Uterus (tissue), 4 donors: ENCODE data around the gene TMEM132C. TPM values are rescaled to one million over a fixed set of nuclear protein-coding genes. Genes with fewer than 3 reads are reported as not detected.
A peak's percentile ranks its signal among the peaks of the same experiment; 100 is the strongest.

ENCODE experiments used
- DNase-seq, 2 donors: peaks; one replicate each; pipeline ENCODE4 v3.0.0-alpha.2; 2019 to 2020
- H3K27ac ChIP-seq, 2 donors: fragments of 200-600 bp; sonication (generic); 1 replicate in 1 of 2; 2 replicates in 1 of 2; pipeline ENCODE4 v1.5.1; 2016 to 2018
- H3K27me3 ChIP-seq, 2 donors: fragments of 200-600 bp; sonication (generic); one replicate each; pipeline ENCODE4 v1.5.1; 2018 to 2019; ENCODE audit warnings: control low read depth in 1 of 2
- H3K36me3 ChIP-seq, 2 donors: fragments of 200-600 bp; sonication (generic); one replicate each; pipeline ENCODE4 v1.5.1; 2019; ENCODE audit warnings: control low read depth in 1 of 2
- H3K4me1 ChIP-seq, 2 donors: fragments of 200-600 bp; sonication (generic); one replicate each; pipeline ENCODE4 v1.5.1; 2018 to 2019; ENCODE audit warnings: control low read depth in 1 of 2
- H3K4me3 ChIP-seq, 2 donors: fragments of 200-600 bp; sonication (generic); 1 replicate in 1 of 2; 2 replicates in 1 of 2; pipeline ENCODE4 v1.5.1; 2018 to 2019; ENCODE audit warnings: mild to moderate bottlenecking in 1 of 2
- H3K9me3 ChIP-seq, 2 donors: fragments of 200-600 bp; sonication (generic); one replicate each; pipeline ENCODE4 v1.5.1; 2019; ENCODE audit warnings: control low read depth in 1 of 2
- CTCF ChIP-seq, 4 experiments: fragments of 200-600 bp in 2 of 4; fragments of 450-650 bp in 2 of 4; sonication (generic) in 2 of 4; IDR thresholded peaks; one replicate each; pipeline ENCODE4 v1.5.1; 2016 to 2019; ENCODE audit warnings: antibody characterized with exemption in 4 of 4, mild to moderate bottlenecking in 2 of 4, moderate library complexity in 1 of 4
- POLR2A ChIP-seq, 2 donors: fragments of 450-650 bp; IDR thresholded peaks; one replicate each; pipeline ENCODE4 v1.6.1; 2016; ENCODE audit warnings: antibody characterized with exemption in 2 of 2, mild to moderate bottlenecking in 1 of 2, moderate library complexity in 1 of 2
- intact Hi-C: fragments of 100-400 bp; cut with DNase I; formaldehyde crosslinking; loops from one replicate; pipeline ENCODE4 v1.15.1; 2023; ENCODE audit warnings: low total_unique reads
- total RNA-seq, 4 donors: library from RNA; depleted of rRNA in 3 of 4; stranded (reverse); fragments of >200 nt in 3 of 4; gene quantifications; one replicate each; pipeline versions ENCODE4 v1.1.0 to v1.2.4, GENCODE V29; 2014 to 2023
- donor health status: DM: yes; HTN: yes; CAD: no.

TMEM132C gene
- total RNA-seq: 10 to 100 TPM in 1 of 4 donors, 1 to 10 TPM in 2, under 1 TPM in 1; 0.26 to 48.3 (median 5.0) TPM

GRCh38 chr12:128267131-128267622 is at the start of gene TMEM132C:
TSS of gene TMEM132C (plus strand) at chr12:128267170. CDS start at chr12:128267403, 233 bp downstream.
- H3K27ac ChIP-seq: peak within 1 kb of the TSS in 1 of 2 donors; percentile 33
- no peaks in the 10 kb centered on the region for H3K4me1 ChIP-seq
- TF ChIP-seq POLR2A (IDR thresholded peaks at IDR 0.05) (peak in 1 of 2 donors; percentile 14), CTCF (IDR thresholded peaks at IDR 0.05) (no peak)
- intact Hi-C loops: no loop called here
- H3K27me3 ChIP-seq: peaks cover 0 to 20% of the 10 kb centered on the region in 2 donors
- DNase-seq: no peak
- peak within 1 kb of the TSS; percentile 35 to 48 for H3K4me3 ChIP-seq
- H3K36me3 ChIP-seq: no peaks in the 10 kb centered on the region
- H3K9me3 ChIP-seq: no peaks in the 10 kb centered on the region

GRCh38 chr12:128224226-128224625 is 42.7 kb upstream of the TMEM132C start:
- intact Hi-C loops: no loop called here
- Histone ChIP-seq H3K27me3 (no peaks in the 10 kb centered on the region), H3K4me1 (no peaks in the 10 kb centered on the region), H3K4me3 (no peak overlapping the region), H3K9me3 (no peaks in the 10 kb centered on the region), H3K27ac (no peak overlapping the region), H3K36me3 (no peaks in the 10 kb centered on the region)
- no peak for DNase-seq
- no peak for TF ChIP-seq CTCF (IDR thresholded peaks at IDR 0.05)
- no peak for TF ChIP-seq POLR2A (IDR thresholded peaks at IDR 0.05)

- DNase-seq: no peak
- Histone ChIP-seq H3K36me3 (no peaks in the 10 kb centered on the region), H3K9me3 (no peaks in the 10 kb centered on the region), H3K27ac (no peak overlapping the region), H3K4me3 (no peak overlapping the region), H3K4me1 (no peaks in the 10 kb centered on the region), H3K27me3 (no peaks in the 10 kb centered on the region)
- intact Hi-C loops: no loop called here
- TF ChIP-seq CTCF (IDR thresholded peaks at IDR 0.05) (no peak), POLR2A (IDR thresholded peaks at IDR 0.05) (no peak)
These were observed 38.4 kb upstream of the TMEM132C start for GRCh38 chr12:128228581-128228980.

GRCh38 chr12:128235635-128236417 is 31.1 kb upstream of the TMEM132C start:
- Histone ChIP-seq H3K4me3 (no peak overlapping the region), H3K9me3 (no peaks in the 10 kb centered on the region), H3K27me3 (no peaks in the 10 kb centered on the region), H3K4me1 (no peaks in the 10 kb centered on the region), H3K36me3 (no peaks in the 10 kb centered on the region), H3K27ac (no peak overlapping the region)
- TF ChIP-seq CTCF (IDR thresholded peaks at IDR 0.05) (no peak), POLR2A (IDR thresholded peaks at IDR 0.05) (no peak)
- no peak for DNase-seq
- intact Hi-C loops: no loop called here

GRCh38 chr12:128236525-128236924 is 30.4 kb upstream of the TMEM132C start:
- intact Hi-C loops: no loop called here
- H3K27me3 ChIP-seq: no peaks in the 10 kb centered on the region
- TF ChIP-seq CTCF (IDR thresholded peaks at IDR 0.05) (no peak), POLR2A (IDR thresholded peaks at IDR 0.05) (no peak)

More at GRCh38 chr12:128236525-128236924, 30.4 kb upstream of the TMEM132C start:
- H3K27ac ChIP-seq: no peak overlapping the region
- H3K36me3 ChIP-seq: no peaks in the 10 kb centered on the region
- no peak for DNase-seq
- H3K4me1 ChIP-seq: no peaks in the 10 kb centered on the region
- H3K9me3 ChIP-seq: no peaks in the 10 kb centered on the region
- H3K4me3 ChIP-seq: no peak overlapping the region
